HG02840 (cell line): Measurements from ENCODE around the gene SLC29A2.
"Not testable (repeated sequence)": the region's sequence is repeated elsewhere in the genome, so short reads cannot be mapped to it uniquely, and the experiment has no call there.

Source experiments
- ATAC-seq: cut with Tn5 transposase; IDR thresholded peaks from one replicate; pipeline ENCODE4 v1.9.1; 2021; ENCODE audit warnings: mild to moderate bottlenecking, moderate library complexity, moderate number of reproducible peaks; ENCODE audit not compliant: unreplicated experiment, low FRiP score

Gene SLC29A2

GRCh38 chr11:66321606-66322005 lies 50.0 kb downstream of the SLC29A2 start:
- ATAC-seq = no peak

DNA sequence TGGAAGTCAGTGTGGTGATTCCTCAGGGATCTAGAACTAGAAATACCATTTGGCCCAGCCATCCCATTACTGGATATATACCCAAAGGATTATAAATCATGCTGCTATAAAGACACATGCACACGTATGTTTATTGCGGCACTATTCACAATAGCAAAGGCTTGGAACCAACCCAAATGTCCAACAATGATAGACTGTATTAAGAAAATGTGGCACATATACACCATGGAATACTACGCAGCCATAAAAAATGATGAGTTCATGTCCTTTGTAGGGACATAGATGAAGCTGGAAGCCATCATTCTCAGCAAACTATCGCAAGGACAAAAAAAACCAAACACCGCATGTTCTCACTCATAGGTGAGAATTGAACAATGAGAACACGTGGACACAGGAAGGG lies 50.8 kb downstream of the SLC29A2 start:
- ATAC-seq = not testable (repeated sequence)

DNA sequence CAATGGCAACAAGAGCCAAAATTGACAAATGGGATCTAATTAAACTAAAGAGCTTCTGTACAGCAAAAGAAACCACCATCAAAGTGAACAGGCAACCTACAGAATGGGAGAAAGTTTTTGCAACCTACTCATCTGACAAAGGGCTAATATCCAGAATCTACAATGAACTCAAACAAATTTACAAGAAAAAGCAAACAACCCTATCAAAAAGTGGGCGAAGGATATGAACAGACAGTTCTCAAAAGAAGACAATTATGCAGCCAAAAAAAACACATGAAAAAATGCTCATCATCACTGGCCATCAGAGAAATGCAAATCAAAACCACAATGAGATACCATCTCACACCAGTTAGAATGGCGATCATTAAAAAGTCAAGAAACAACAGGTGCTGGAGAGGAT lies 51.3 kb downstream of the SLC29A2 start:
- ATAC-seq = not testable (repeated sequence)

DNA sequence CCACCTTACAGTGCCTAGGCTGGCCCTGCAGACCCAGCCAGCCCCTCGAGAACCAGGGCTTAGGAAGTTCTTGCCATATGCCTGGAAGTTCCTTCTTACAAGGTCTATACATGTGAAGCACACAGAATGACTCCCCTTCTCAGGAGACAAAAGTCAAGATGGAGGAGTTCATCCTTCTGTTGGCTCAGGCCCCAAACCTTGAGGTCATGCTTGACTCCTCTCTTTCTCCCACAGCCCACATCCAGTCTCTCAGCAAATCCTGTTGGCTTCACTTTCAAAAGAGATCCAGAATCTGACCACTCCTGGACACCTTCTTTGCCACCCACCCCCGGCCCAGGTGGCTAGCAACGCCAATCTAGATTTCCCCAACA lies 53.0 kb downstream of the SLC29A2 start:
- no peak for ATAC-seq

DNA sequence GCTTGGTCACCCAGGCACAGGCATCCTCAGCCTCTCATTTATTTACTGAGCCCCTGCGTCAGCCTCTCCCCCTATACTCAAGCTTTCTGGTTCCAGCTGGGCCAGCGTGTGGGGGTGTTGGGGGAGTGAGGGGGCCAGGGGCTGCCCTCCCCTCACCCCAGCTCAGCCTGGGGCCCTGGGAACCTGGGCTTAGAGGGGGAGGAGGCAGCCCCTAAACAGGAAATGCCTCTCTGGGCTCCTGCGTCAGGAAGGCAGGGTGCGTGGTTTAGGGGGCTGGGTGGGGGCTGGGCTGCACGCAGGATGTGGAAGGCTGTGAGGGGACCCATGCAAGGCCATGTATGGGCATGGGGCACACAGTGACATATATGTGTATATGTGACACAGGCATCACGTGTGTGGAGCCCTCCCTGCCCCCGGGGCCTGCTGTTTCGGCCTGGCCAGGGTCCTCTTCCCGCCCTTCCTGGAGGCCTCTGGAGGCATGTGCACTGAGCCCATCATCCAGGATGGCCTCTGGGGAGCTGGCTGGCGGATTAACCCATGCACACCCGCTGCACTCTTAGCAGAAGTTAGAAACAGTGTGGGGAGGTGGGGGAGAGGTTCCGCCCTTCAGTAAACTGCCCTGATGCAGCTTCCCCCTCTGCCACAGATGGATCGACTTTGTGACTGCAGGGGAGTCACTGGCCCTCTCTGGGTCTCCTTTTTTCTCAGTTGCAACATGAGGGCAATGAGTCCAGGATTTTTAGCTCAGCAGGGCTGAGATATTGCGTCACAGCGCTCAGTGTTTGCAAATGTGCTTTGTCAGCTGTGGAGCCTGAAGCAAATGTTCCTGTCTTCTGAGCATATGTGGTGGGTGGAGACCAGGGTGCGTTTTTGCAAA lies 53.6 kb downstream of the SLC29A2 start:
- ATAC-seq = no peak

DNA sequence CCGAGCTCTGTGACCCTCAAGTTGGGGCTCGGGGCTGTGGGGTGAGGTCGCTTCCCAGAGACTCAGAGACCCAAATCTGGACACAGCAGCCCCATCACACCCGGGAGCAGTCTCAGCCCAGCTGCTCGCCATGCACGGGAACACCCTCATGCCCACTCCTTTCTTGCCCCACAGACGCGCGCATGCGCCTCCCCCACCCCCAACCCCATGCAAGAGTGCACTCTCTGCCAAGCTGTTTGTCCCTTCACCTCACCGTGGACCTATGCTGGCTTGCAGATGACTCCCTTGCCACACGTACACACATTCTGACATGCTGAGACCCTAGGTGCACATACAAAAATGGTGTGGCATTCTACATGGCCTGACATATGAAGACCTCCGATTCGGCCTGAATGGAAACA lies 54.2 kb downstream of the SLC29A2 start:
- no peak for ATAC-seq

- no peak for ATAC-seq
These were observed 54.7 kb downstream of the SLC29A2 start, which contains the start of gene CD248 for GRCh38 chr11:66316849-66317251. Gene CD248, minus strand, starts transcription at chr11:66317044. Its CDS starts 17 bp downstream, at chr11:66317027.

GRCh38 chr11:66315921-66316811 lies 55.4 kb downstream of the SLC29A2 start:
- ATAC-seq = no peak

- no peak for ATAC-seq
These were observed 56.1 kb downstream of the SLC29A2 start for GRCh38 chr11:66315498-66315885.

DNA sequence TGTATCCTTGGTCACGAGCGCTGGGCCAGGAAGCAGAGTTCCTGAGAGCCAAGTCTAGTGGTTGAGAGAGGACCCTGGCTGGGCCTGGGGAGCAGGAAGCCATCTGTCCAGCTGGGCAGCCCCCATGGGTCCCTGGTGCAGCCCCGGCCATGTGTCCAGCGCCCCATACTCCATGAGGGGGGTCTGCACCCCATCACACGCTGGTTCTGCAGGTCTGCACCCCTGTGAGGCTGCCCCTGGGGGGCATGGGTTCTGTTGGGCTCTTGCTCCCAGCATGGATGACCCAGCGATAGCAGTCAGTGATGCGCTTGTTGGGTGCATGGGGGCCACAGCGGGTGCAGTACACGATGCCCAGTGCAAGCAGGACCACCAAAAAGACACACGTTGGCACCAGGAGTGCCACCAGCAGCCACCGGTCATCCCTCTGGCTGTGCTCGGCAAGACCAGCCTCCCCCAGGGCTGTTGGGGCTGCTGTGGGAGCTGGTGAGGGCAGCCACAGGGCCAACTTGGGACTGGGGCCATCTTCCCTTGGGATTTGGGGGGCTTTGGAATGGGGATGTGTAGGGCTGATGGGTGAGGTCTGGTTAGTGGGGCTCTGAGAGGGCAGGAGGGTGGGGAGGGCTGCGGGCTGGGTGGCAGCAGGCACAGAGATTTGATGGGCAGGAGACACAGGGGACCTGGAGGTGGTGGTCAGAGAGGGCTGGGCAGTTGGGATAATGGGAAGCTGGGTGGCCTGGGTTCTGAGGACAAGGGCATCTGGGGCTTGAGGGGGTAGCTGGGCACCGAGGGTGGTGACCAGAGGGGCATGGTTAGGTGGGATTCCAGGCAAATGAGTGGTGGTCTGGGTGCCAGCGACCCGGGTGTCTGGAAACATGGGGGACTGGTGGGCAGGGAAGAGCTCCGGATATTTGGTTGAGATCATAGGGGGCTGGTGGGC lies 56.7 kb downstream of the SLC29A2 start:
- no peak for ATAC-seq

- ATAC-seq = no peak
These were observed 57.4 kb downstream of the SLC29A2 start for GRCh38 chr11:66314186-66314501.

DNA sequence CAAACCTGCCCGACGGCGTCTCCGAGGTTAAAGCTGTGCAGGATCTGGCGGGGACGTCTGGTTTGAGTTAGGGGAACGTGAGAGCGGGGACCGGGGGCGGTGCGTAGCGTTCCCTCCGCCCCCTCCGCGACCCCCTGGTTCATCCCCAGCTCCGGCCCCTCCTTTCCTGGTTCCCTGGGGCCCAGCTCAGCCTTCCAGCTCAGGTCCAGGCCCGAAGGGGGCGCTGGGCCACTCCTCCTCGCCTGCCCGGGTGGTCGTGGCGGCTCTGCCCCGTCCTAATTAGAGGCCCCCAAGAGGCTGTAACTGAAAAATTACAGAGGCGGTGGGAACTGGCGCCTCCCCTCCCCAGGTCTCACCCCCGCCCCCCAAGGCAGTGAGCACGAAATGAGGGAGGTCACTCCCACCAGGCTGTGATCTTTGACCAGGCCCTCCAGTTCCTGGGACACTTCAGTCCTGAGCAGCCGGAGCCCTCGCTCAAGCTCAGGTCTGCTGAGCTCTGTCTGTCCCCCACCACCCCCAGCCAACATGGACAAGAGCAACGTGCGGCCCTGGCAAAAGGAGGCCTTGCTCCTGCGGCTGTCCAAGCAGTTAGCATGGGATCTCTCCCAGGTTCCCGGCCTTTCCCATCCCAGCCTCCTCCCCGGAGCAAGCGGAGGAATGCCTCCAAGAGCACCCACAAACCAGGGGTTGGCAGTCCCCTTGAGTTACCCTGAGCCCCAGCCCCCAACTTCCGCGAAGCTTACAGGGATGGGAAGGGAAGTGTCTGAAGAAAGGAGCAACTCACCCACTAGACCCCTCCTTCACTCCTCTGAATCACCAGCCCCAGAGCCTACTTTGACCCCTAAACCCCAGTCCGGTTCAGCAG lies 58.0 kb downstream of the SLC29A2 start:
- ATAC-seq = no peak

DNA sequence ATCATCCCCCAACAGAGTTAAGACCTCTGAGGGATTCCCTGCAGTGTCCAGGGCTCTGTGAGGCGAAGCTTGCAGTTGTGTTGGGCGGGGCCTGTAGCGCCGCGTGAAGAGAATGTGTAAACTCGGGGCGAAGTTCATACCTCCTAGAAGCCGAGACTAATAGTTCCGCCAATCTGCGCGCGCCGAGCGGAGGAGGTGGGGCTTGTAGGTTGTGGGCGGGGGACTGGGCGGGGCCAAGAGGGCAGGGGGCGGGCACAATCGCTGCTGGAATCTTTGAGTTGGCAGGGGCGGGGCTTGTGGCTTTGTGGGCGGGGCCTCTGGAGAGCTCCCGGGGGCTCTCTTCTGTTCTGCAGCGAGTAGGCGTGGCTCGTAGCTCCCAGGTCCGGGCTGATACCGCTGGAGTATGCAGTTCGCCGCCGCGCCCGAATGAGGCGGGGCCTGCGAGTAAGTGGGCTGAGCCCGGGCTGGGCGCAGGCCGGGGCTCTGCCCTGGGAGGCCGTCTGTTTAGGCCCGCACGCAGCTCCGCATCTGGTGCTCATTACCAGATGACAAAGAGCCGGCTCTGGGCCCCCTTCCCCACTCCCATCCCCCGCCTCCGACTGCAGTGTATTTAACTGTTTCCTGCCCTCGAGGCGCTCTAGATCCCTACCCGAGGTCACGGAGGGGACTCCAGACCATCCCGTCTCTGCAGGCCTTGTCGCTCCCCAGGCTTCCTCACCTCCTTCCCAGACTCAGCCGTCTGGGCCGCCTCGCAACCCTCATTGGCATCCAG lies 58.8 kb downstream of the SLC29A2 start:
- ATAC-seq = peak; percentile 49
